GM11168 (cell line): Measurements from ENCODE around the gene DCAF7.

Experiments used
- in situ Hi-C: fragments of 300-500 bp; cut with MboI; formaldehyde crosslinking; loops from one replicate; pipeline ENCODE4 v1.12.0; 2022; ENCODE audit warnings: low sequenced_read_pairs; ENCODE audit not compliant: unreplicated experiment

DCAF7 gene

DNA sequence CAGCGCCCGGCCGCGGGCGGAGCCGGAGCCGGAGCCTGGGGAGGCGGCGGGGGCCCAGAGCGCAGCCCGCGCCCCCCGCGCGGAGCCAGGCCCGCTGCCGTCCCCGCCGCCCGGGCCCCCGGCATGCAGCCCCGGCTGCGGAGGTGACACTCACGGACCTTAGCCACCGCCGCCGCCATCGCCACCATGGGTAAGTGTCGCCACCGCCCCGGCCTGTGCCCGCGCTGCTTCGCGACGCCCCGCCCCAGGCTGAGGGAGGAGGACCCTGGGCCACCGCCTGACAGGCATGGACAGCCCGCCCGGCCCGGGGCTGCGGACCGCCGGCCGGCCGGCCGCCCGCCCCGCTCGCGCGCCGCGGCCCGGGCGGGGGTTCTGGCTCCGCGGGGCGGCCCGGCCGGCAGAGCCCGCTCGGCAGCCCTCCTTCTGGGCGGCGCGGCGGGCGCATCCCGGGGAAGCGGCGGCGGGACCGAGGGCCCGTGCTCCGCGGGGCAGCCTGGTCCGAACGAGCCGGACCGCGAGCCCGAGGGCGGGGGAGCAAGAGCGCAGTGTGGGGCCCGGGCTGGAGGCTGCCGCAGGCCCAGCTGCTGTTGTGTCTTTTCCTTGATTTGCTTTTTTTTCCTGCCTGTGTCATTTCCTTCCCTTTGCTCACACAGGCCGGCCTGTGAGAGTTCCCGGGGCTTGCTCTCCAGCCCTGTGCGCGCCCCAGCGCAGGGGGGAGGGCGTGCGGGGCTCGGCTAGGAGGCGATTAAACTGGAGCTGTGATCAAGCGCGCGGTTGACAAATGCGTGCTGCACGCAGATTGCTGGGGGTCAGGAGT, 72.5 kb downstream of the DCAF7 start:
- in situ Hi-C loops = no loop called here

DNA sequence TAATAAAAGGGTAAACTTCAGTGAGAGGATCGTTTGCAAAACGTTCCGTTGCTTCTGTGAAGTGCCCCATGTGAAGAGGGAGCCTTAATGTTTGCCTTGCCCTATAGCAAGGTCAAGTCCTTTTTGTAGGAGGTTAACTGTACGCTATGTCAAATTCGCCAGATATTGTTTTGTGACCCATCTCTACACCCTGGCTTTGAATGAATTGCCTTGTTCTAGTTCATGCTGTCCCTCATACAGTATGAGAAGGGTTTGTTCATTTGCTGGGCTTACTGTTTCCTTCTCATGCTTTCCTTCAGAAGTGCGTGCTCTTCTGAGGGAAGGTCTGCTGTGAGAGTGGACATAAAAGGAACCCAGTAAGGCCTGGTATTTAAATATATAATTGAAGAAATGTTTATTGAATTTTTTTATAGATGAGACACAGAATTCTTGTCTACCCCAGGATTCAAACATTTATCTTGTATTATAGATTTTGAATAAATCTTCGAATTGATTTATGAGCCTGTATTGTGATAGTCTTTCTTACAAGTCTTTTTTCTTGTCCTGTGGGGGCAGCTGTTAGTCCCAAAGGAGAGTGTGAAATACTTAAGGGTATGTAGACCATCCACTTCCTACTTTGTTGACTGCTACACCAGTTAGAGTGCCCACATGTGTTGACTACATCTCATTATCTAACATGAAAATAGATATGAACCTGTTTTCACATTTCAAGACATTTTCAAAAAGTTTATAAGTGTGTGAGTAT, 73.7 kb downstream of the DCAF7 start:
- in situ Hi-C loops = no loop called here

DNA sequence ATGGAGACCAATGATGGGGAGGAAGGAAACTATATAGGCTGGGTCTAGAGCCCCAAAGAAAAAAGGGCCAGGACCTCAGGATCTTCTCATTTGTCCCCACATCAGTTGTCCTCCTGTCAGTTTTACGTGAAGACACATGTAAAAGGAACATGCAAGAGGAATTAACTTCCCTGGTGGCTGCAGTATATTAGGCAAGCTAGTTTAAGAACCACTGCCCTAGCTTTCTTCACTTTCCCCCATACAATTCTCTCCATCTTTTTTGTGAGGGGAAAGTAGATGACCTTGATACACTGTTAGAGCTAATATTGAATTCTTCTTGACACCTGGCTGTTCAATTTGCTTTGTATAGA, 74.2 kb downstream of the DCAF7 start:
- in situ Hi-C loops = no loop called here

DNA sequence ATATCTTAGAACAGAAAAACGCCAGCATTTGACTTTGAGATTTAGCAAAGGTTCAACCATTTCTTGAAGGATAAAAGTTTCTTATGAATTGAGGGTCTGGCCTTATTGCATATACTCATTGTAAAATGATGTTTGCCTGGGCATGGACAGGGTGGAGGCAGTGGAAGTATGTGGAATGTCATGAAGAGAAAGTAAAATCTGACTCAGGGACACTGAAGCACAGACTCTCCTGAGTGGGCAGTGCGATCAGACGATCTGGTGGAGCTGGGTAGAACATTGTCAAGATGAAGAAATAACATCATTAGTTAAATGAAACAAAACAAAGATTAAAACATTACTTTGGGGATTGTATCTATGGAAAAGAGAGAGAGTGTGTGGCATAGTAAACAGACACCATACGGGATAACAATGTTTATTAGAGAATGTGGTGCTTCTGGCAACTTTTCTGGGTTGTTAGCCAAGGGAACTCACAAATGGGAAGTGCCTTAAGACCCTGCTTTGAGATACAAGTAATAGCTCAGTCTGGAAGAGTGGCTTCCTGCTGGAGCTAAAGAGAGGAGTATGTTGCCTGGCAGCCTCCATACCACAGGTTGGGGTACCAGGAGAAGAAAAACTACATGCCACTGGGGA, 76.4 kb downstream of the DCAF7 start:
- in situ Hi-C loops = no loop called here

DNA sequence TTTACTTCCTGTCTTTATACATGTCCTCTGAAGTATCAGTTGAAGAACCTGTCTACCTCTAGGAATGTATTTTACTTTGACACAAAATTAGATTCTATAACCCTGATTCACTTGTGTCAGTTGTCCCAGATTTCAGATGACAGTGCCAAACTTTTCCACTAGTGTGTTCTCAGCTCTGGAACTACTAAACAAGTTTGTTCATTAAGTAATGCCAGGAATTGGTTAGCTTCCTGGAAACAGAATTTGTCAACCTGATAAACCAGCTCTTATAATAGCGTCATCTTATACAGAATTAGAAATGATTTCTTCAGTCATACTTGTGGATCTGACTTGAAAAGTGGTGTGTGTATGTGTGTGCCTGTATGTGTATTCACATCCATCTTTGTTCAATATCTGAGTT, 79.3 kb downstream of the DCAF7 start:
- in situ Hi-C loops = no loop called here

DNA sequence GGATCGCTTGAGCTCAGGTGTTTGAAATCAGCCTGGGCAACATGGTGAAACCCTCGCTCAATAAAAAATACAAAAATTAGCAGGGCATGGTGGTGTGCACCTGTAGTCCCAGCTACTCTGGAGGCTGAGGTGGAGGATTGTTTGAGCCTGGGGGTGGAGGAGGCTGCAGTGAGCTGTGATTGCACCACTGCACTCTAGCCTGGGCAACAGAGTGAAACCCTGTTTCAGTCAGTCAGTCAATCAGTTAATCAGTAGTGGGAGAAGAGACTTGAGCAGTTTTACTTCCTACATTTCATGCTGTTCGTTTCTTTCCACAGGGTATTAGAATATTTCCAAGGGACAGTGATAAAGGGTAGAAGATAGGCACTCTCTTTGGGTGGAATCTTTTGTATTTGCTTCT, 80.8 kb downstream of the DCAF7 start:
- in situ Hi-C loops = no loop called here

DNA sequence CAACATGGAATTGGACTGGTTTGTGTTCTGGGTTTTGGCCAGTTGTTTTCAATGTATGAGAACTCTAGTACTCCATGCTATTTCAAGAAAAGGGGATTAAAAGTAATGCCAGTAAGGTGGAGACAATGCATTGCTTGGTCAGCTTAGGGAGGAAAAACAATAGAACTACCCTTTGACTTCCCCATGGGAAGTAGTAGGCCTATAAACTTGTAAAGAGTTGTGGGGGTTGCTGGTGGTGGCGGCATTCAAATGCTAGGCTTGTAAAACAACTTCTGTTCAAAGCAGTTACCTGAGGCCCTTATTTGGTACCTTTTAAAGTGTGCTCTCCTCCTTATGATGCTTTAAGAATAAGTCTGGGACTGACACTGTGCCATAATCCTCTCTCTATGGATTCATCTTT, 81.3 kb downstream of the DCAF7 start:
- in situ Hi-C loops = no loop called here

DNA sequence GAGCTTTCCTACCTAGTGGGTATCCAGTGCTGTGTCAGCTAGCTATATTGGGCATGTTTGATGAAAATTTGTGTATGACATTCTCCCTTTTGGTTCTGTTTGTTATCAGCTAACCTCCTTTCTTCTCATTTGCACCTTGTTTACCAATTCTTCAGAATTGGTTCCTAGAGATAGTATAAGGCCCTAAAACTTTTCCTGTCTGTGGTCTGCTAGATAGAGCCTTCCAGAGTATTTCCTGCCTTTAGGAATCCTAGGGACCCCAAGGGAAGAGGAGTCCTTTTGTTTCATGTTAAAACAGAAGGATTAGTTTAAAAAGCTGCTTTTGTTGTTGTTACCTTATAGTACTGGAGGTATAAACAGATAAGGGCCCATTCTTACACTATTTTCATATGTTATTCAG, 83.5 kb downstream of the DCAF7 start:
- in situ Hi-C loops = no loop called here

DNA sequence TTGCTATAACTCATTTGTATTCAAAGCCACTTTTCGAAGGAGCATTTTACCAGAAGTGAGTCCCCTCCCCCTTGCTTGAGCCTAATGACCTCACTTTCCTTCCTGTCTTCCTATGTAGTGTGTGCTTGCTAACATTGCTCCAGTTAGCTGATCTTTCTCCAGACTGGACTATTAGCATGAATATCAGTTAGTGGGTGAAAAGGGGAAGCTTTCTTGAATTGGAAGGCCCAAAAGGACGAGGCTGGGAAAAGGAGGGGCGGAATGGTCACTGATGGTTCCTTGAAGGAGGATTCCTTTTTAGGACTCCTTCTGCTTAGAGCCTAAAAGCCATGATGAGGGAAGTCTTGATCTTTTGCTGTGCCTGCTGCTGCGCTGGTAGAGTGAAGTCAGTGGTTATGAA, 83.9 kb downstream of the DCAF7 start:
- in situ Hi-C loops = no loop called here

DNA sequence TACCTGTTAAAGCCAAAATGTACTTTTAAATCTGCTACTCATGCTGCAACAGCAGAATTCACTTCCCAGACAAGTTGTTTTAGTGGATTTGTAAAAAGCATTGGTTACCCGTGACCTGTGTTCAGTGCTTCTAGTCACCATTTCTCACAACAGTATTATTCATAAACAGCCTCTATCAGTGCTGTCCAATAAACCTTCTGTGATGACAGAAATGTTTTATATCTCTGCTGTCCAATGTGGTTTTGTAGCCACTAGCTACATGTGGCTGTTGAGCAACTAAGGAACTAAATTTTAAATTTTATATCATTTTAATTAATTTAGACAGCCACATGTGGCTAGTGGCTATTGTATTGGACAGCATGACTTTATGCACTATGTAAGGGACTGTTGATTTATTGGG, 84.5 kb downstream of the DCAF7 start:
- in situ Hi-C loops = no loop called here

DNA sequence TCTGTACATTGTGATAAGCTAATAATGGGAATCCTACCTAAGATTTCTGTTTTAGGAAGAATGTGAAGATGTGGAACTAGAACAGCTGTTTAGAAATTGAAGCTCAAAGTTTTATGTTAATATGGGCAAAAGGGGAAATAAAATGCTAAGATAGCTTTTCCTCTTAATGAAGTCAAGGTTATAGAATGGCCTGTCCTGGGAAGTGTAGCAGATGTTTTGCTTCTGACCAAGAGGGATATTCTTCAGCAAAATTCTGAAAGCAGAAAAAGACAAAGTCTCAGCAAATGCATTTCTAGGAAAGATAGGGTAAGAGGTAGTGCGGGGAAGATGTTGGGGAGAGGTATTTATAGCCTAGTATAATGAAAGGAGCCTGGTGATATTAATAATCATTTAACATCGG, 85.0 kb downstream of the DCAF7 start:
- in situ Hi-C loops = no loop called here

DNA sequence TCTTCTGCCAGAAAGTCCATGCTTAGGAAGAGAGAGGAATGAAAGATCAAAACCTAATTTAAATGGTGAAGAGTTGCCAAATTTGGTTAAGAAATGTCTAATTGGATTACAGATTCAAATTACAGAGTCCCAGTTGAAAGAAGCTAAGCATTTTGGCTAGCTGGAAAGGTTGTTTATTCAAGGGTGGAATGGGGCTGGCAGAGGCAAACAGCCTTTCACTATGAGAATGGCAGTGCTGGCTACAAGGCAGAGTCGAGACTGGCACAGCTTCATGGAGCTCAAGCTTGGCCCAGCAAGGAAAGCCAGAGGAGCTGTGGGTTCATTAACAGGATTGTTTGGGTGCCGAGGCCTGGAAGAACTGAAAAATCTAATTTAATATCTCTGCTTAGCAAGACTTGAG, 85.5 kb downstream of the DCAF7 start:
- in situ Hi-C loops = no loop called here

DNA sequence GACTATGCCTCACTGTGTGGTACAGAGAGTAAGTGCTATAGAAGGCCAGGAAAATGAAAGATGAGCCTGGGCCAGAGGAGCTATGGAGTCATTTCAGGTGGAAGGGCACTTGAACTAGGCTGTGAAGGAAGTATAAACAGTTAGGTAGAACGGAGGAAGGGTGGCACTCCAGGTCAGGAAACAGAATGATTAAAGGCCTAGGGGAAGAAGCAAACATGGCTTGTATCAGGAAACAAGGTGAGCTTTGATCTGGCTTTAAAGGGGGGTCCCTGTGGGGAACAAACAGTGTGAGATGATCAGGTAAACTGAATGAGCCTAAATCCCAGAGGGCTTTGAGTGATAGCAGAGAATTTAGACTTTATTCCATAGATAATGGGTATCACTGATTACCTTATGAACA, 88.8 kb downstream of the DCAF7 start:
- in situ Hi-C loops = no loop called here

DNA sequence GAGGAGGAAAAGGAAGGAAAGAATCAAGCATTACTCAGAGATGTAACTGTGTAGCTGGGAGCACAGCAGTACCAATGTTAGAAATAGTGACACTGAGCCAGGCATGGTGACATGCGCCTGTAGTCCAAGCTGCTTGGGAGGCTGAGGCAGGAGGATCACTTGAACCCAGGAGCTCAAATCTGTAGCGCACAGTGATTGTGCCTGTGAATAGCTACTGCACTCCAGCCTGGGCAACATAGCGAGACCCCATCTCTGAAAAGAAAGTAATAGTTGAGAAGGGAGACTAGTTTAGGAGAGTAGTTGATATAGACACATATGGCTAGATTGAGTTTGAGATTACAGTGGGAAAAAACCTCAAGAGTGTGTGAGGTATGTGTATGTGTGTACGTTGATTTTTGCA, 89.8 kb downstream of the DCAF7 start:
- in situ Hi-C loops = no loop called here

DNA sequence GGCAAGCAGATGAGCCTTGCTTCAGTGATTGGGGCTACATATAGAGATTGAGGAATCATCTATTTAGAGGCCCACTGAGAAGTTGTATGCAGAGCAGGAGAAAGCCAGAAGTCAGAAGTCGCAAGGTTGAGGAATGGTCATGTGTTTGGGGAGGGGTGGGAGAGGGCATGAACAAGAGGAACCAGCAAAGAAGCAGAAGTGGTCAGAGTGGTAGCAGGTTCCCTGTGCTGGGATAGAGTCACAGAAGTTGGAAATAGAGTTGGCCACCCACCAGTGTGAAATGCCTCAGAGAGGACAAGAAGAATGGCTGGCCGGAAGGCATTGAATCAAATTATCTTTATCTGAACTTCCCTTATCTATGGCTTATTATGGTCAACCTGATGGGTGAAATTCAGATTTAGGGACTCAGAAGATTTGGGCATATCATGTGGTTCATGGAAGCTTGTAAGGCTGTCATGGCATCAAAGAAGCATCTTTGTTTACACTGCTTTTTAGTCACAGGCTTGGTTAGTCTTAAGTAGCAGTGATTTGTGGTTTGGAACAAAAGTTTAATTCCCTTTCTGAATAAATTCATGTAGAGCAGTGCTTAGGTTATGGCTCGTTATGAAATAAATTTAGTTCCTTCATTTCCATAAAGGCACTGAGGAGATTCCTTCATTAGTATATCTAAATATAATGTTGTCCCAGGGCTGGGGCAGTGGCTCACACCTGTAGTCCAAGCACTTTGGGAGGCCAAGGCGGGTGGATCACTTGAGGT, 91.6 kb downstream of the DCAF7 start:
- in situ Hi-C loops = no loop called here
